Activated T-cell treated with anti-CD3 and anti-CD28 coated beads, Interleukin-2, amount 50 U/mL, for 1 hour (primary cell): ENCODE measurements around the gene CNTNAP4.

ENCODE experiments used
- DNase-seq: peaks from one replicate; pipeline ENCODE4 v3.0.0-alpha.2; 2020

The CNTNAP4 gene

GRCh38 chr16:76309639-76310335, 32.6 kb downstream of the CNTNAP4 start:
- no peak for DNase-seq

- no peak for DNase-seq
Observed at GRCh38 chr16:76311260-76311659, 34.1 kb downstream of the CNTNAP4 start.

GRCh38 chr16:76318565-76318964, 41.4 kb downstream of the CNTNAP4 start:
- no peak for DNase-seq

GRCh38 chr16:76329106-76329505, 51.9 kb downstream of the CNTNAP4 start:
- DNase-seq, result no peak

GRCh38 chr16:76335180-76335974, 58.2 kb downstream of the CNTNAP4 start:
- no peak for DNase-seq

- no peak for DNase-seq
Observed at GRCh38 chr16:76336112-76336511, 58.9 kb downstream of the CNTNAP4 start.

GRCh38 chr16:76338472-76338871, 61.3 kb downstream of the CNTNAP4 start:
- DNase-seq, result no peak

GRCh38 chr16:76343769-76344168, 66.6 kb downstream of the CNTNAP4 start:
- no peak for DNase-seq

GRCh38 chr16:76345163-76345661, 68.0 kb downstream of the CNTNAP4 start:
- DNase-seq, result no peak

GRCh38 chr16:76346210-76346609, 69.0 kb downstream of the CNTNAP4 start:
- no peak for DNase-seq

- DNase-seq, result no peak
Observed at GRCh38 chr16:76351441-76351840, 74.2 kb downstream of the CNTNAP4 start.

GRCh38 chr16:76360404-76360803, 83.2 kb downstream of the CNTNAP4 start:
- DNase-seq, result no peak

- DNase-seq, result no peak
Observed at GRCh38 chr16:76370344-76370743, 93.1 kb downstream of the CNTNAP4 start.

- DNase-seq, result no peak
Observed at GRCh38 chr16:76371441-76371840, 94.2 kb downstream of the CNTNAP4 start.

- DNase-seq, result no peak
Observed at GRCh38 chr16:76373998-76374397, 96.8 kb downstream of the CNTNAP4 start.

- no peak for DNase-seq
Observed at GRCh38 chr16:76376988-76377387, 99.8 kb downstream of the CNTNAP4 start.

GRCh38 chr16:76378020-76378419, 100.8 kb downstream of the CNTNAP4 start:
- DNase-seq, result no peak

GRCh38 chr16:76381096-76381495, 103.9 kb downstream of the CNTNAP4 start:
- DNase-seq, result no peak

GRCh38 chr16:76385601-76386230, 108.5 kb downstream of the CNTNAP4 start:
- no peak for DNase-seq

GRCh38 chr16:76386784-76387183, 109.6 kb downstream of the CNTNAP4 start:
- no peak for DNase-seq

- DNase-seq, result no peak
Observed at GRCh38 chr16:76387994-76388393, 110.8 kb downstream of the CNTNAP4 start.

- no peak for DNase-seq
Observed at GRCh38 chr16:76389126-76389525, 111.9 kb downstream of the CNTNAP4 start.

GRCh38 chr16:76390476-76390875, 113.3 kb downstream of the CNTNAP4 start:
- no peak for DNase-seq

GRCh38 chr16:76396977-76397376, 119.8 kb downstream of the CNTNAP4 start:
- no peak for DNase-seq
